DOHH2 (cell line): ENCODE results near the gene TPTE.
"Not testable (repeated sequence)": the region's sequence is repeated elsewhere in the genome, so short reads cannot be mapped to it uniquely, and the experiment has no call there.

Source experiments
- H3F3A ChIP-seq: fragments of 200-600 bp; sonication (generic), shearing (Covaris generic); 2 replicates; pipeline ENCODE4 v1.6.0; 2016; ENCODE audit warnings: antibody characterized with exemption, mild to moderate bottlenecking; ENCODE audit not compliant: control insufficient read depth, insufficient read depth
- H3K27ac ChIP-seq: fragments of 200-600 bp; sonication (generic); 2 replicates; pipeline ENCODE4 v1.5.1; 2014; ENCODE audit warnings: low read depth, mild to moderate bottlenecking, low read length, moderate library complexity
- H3K27me3 ChIP-seq: fragments of 200-600 bp; sonication (generic); 2 replicates; pipeline ENCODE4 v1.6.1; 2014; ENCODE audit warnings: mild to moderate bottlenecking, low read length, mixed read lengths; ENCODE audit not compliant: control insufficient read depth
- H3K36me3 ChIP-seq: fragments of 200-600 bp; sonication (generic); 2 replicates; pipeline ENCODE4 v1.6.1; 2014; ENCODE audit warnings: mild to moderate bottlenecking, low read length, moderate library complexity, mixed read lengths; ENCODE audit not compliant: control insufficient read depth
- H3K4me1 ChIP-seq: fragments of 200-600 bp; sonication (generic); 2 replicates; pipeline ENCODE4 v1.6.1; 2014; ENCODE audit warnings: mild to moderate bottlenecking, low read length, mixed read lengths; ENCODE audit not compliant: control insufficient read depth
- H3K4me2 ChIP-seq: fragments of 200-600 bp; sonication (generic); 2 replicates; pipeline ENCODE4 v1.6.0; 2014; ENCODE audit warnings: mild to moderate bottlenecking, low read length, moderate library complexity
- H3K4me3 ChIP-seq: fragments of 200-600 bp; sonication (generic); 2 replicates; pipeline ENCODE4 v1.5.1; 2014; ENCODE audit warnings: mild to moderate bottlenecking, low read length, mixed read lengths
- H3K79me2 ChIP-seq: fragments of 200-600 bp; sonication (generic); 2 replicates; pipeline ENCODE4 v1.6.1; 2014; ENCODE audit warnings: mild to moderate bottlenecking, low read length, mixed read lengths; ENCODE audit not compliant: control insufficient read depth
- H3K9me2 ChIP-seq: fragments of 200-600 bp; sonication (generic); replicated peaks from 2 replicates; pipeline ENCODE4 v1.6.1; 2014; ENCODE audit warnings: mild to moderate bottlenecking, low read length, mixed read lengths; ENCODE audit not compliant: control insufficient read depth
- H3K9me3 ChIP-seq: fragments of 200-600 bp; sonication (generic); 2 replicates; pipeline ENCODE4 v1.6.1; 2014; ENCODE audit warnings: antibody characterized with exemption, low read length, mixed read lengths; ENCODE audit not compliant: control insufficient read depth, insufficient read depth
- H4K20me1 ChIP-seq: fragments of 200-600 bp; sonication (generic); 2 replicates; pipeline ENCODE4 v1.6.0; 2014; ENCODE audit warnings: low read depth, mild to moderate bottlenecking, antibody characterized with exemption, low read length, moderate library complexity; ENCODE audit not compliant: control insufficient read depth, insufficient read depth
- EZH2phosphoT487 ChIP-seq: fragments of 200-600 bp; sonication (generic); IDR thresholded peaks from 2 replicates; pipeline ENCODE4 v1.6.1; 2017; ENCODE audit warnings: borderline replicate concordance, mild to moderate bottlenecking, antibody characterized with exemption, low read length, moderate library complexity, mixed read lengths
- TF ChIP-seq, protein P1 (sequence below): fragments of 200-600 bp; sonication (generic); IDR thresholded peaks from one replicate; pipeline ENCODE4 v1.5.1; 2014; ENCODE audit warnings: antibody characterized with exemption, mild to moderate bottlenecking, low read depth, low read length; ENCODE audit not compliant: poor library complexity, severe bottlenecking

The TPTE gene

GRCh38 chr21:10607074-10607473, 85.7 kb downstream of the TPTE start:
- not testable (repeated sequence) for H3K79me2 ChIP-seq, H3K9me2 ChIP-seq, H3K4me3 ChIP-seq, H3K27ac ChIP-seq, H3K4me2 ChIP-seq, H3K27me3 ChIP-seq, H3F3A ChIP-seq, H3K36me3 ChIP-seq, H4K20me1 ChIP-seq, H3K4me1 ChIP-seq
- peaks cover 18% of the 10 kb centered on the region; the same call in 1 of the 2 replicates for H3K9me3 ChIP-seq

- H3K4me1 ChIP-seq, H3K4me3 ChIP-seq, H3K27ac ChIP-seq, H3K36me3 ChIP-seq, H3F3A ChIP-seq, H3K9me2 ChIP-seq, H4K20me1 ChIP-seq, H3K27me3 ChIP-seq, H3K79me2 ChIP-seq, H3K4me2 ChIP-seq: not testable (repeated sequence)
- peaks cover 25% of the 10 kb centered on the region for H3K9me3 ChIP-seq
Measured at GRCh38 chr21:10614285-10614684, 92.9 kb downstream of the TPTE start.

- not testable (repeated sequence) for H3K4me3 ChIP-seq, H4K20me1 ChIP-seq, H3K4me1 ChIP-seq, H3F3A ChIP-seq, H3K79me2 ChIP-seq, H3K9me2 ChIP-seq, H3K27me3 ChIP-seq, H3K27ac ChIP-seq, H3K4me2 ChIP-seq, H3K36me3 ChIP-seq
- H3K9me3 ChIP-seq: peaks cover 19% of the 10 kb centered on the region
Measured at GRCh38 chr21:10616061-10616460, 94.7 kb downstream of the TPTE start.

DNA sequence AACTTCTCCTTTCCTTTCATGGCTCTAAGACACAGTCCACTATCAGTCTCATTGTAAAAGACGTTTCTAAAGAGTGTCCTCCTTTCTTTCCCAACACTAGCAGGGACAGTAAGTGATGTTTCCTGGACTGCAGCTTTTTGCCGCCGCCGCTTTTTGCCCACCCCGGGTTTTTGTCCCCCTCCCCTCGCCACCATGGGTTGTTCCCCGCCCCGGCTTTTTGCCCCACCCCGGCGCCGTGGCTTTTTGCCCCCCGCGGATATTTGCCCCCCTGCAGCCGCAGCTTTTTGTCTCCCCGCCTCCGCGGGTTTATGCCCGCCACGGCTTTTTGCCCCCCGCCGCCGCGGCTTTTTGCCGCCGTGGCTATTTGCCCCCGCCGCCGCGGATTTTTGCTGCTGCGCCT, 95.2 kb downstream of the TPTE start:
- Histone ChIP-seq H4K20me1 (no peaks in the 10 kb centered on the region), H3F3A (no peaks in the 10 kb centered on the region), H3K36me3 (no peaks in the 10 kb centered on the region), H3K9me3 (peaks cover 20% of the 10 kb centered on the region), H3K27ac (no peak overlapping the region), H3K27me3 (no peaks in the 10 kb centered on the region), H3K79me2 (no peaks in the 10 kb centered on the region), H3K4me3 (no peak overlapping the region), H3K9me2 (no peaks in the 10 kb centered on the region), H3K4me2 (no peak overlapping the region), H3K4me1 (no peaks in the 10 kb centered on the region)
- TF ChIP-seq EZH2phosphoT487: no peak
- TF ChIP-seq, protein P1, sequence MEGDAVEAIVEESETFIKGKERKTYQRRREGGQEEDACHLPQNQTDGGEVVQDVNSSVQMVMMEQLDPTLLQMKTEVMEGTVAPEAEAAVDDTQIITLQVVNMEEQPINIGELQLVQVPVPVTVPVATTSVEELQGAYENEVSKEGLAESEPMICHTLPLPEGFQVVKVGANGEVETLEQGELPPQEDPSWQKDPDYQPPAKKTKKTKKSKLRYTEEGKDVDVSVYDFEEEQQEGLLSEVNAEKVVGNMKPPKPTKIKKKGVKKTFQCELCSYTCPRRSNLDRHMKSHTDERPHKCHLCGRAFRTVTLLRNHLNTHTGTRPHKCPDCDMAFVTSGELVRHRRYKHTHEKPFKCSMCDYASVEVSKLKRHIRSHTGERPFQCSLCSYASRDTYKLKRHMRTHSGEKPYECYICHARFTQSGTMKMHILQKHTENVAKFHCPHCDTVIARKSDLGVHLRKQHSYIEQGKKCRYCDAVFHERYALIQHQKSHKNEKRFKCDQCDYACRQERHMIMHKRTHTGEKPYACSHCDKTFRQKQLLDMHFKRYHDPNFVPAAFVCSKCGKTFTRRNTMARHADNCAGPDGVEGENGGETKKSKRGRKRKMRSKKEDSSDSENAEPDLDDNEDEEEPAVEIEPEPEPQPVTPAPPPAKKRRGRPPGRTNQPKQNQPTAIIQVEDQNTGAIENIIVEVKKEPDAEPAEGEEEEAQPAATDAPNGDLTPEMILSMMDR: no peak

GRCh38 chr21:10617133-10617752, 95.9 kb downstream of the TPTE start:
- H4K20me1 ChIP-seq, H3K79me2 ChIP-seq, H3K36me3 ChIP-seq, H3F3A ChIP-seq, H3K9me2 ChIP-seq, H3K4me1 ChIP-seq, H3K4me2 ChIP-seq, H3K4me3 ChIP-seq, H3K27ac ChIP-seq, H3K27me3 ChIP-seq: not testable (repeated sequence)
- H3K9me3 ChIP-seq: peaks cover 20% of the 10 kb centered on the region
